ENCODE data around the gene TACC3. TPM values are rescaled to one million over a fixed set of nuclear protein-coding genes. Genes with fewer than 3 reads are reported as not detected.

TACC3 gene
- total RNA-seq, 1 donor from 2014 or later: 15.9 TPM

- Mint-ChIP-seq H3K27ac (ENCODE audit: unreplicated experiment) (no peak overlapping the region), H3K9me3 (ENCODE audit: low read depth) (no peaks in the 10 kb centered on the region), H3K27me3 (ENCODE audit: low read depth) (no peaks in the 10 kb centered on the region), H3K4me1 (ENCODE audit: low read depth) (peaks cover 3% of the 10 kb centered on the region), H3K4me3 (ENCODE audit: unreplicated experiment) (no peak overlapping the region), H3K36me3 (ENCODE audit: low read depth) (no peaks in the 10 kb centered on the region)
- no peak for DNase-seq (ENCODE audit: low spot score)
- TF ChIP-seq, protein P1, sequence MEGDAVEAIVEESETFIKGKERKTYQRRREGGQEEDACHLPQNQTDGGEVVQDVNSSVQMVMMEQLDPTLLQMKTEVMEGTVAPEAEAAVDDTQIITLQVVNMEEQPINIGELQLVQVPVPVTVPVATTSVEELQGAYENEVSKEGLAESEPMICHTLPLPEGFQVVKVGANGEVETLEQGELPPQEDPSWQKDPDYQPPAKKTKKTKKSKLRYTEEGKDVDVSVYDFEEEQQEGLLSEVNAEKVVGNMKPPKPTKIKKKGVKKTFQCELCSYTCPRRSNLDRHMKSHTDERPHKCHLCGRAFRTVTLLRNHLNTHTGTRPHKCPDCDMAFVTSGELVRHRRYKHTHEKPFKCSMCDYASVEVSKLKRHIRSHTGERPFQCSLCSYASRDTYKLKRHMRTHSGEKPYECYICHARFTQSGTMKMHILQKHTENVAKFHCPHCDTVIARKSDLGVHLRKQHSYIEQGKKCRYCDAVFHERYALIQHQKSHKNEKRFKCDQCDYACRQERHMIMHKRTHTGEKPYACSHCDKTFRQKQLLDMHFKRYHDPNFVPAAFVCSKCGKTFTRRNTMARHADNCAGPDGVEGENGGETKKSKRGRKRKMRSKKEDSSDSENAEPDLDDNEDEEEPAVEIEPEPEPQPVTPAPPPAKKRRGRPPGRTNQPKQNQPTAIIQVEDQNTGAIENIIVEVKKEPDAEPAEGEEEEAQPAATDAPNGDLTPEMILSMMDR (IDR thresholded peaks at IDR 0.05): no peak
Measured at GRCh38 chr4:1772853-1773538, 51.7 kb downstream of the TACC3 start.

DNA sequence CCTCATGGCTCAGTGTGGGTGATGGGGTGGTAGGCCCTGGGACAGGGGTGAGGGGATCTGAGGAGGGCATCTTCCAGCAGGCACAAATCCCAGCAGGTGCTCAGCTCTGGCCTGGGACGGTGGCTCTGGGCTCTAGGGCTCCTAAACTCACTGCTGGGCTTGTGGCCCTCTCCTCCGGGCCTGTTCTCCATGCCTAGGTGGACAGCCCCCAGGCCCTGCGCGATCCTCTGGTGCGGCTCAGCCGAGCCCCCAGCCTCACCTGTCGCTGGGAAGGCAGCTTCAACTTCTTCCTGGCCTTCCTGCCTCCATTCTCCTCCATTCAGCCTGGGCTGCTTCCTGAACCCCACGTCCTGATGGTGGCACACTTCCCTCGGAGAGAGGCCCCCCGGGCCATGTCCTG, 52.4 kb downstream of the TACC3 start:
- no peak for DNase-seq (ENCODE audit: low spot score)
- Mint-ChIP-seq H3K9me3 (ENCODE audit: low read depth) (no peaks in the 10 kb centered on the region), H3K27me3 (ENCODE audit: low read depth) (no peaks in the 10 kb centered on the region), H3K27ac (ENCODE audit: unreplicated experiment) (no peak overlapping the region), H3K4me1 (ENCODE audit: low read depth) (peaks cover 5% of the 10 kb centered on the region), H3K36me3 (ENCODE audit: low read depth) (no peaks in the 10 kb centered on the region), H3K4me3 (ENCODE audit: unreplicated experiment) (no peak overlapping the region)
- TF ChIP-seq, protein P1 (IDR thresholded peaks at IDR 0.05): no peak

- Mint-ChIP-seq H3K36me3 (ENCODE audit: low read depth) (no peaks in the 10 kb centered on the region), H3K4me3 (ENCODE audit: unreplicated experiment) (no peak overlapping the region), H3K27me3 (ENCODE audit: low read depth) (no peaks in the 10 kb centered on the region), H3K9me3 (ENCODE audit: low read depth) (no peaks in the 10 kb centered on the region), H3K27ac (ENCODE audit: unreplicated experiment) (peak overlapping the region; percentile 8), H3K4me1 (ENCODE audit: low read depth) (peaks cover 9% of the 10 kb centered on the region)
- no peak for DNase-seq (ENCODE audit: low spot score)
- TF ChIP-seq, protein P1 (IDR thresholded peaks at IDR 0.05): no peak
Measured at GRCh38 chr4:1775731-1776500, 54.6 kb downstream of the TACC3 start.

DNA sequence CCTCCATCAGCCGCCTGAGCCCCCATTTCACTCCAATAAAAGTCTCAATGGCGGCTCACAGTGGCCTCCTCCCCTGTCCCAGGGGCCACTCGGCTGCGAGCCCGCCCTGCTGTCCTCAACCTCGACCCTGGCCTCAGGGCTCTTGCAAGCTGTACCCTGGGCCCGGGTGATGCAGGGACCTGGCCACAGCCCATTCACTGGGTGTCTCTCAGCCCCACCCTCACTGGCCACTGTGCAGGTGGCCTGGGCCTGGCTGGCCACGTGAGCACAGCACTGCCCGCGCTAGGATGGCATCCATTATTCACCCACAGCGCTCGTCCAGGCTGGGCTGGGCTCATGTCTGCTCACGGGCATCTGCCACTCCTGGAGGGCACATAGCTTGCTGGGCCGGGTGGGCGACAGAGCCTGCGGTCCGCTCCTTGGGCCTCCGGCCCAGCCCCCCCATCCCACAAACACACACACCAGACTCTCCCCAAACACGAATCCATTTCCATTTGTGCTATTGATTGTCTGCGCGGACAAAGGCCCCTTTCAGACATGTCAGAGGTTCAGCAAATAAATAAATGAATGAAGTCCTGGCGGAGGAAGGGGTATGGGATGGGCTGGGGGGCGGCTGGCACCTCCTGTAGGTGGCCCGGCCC, 55.3 kb downstream of the TACC3 start:
- Mint-ChIP-seq H3K4me3 (ENCODE audit: unreplicated experiment) (no peak overlapping the region), H3K36me3 (ENCODE audit: low read depth) (no peaks in the 10 kb centered on the region), H3K27me3 (ENCODE audit: low read depth) (no peaks in the 10 kb centered on the region), H3K9me3 (ENCODE audit: low read depth) (no peaks in the 10 kb centered on the region), H3K4me1 (ENCODE audit: low read depth) (peaks cover 9% of the 10 kb centered on the region), H3K27ac (ENCODE audit: unreplicated experiment) (no peak overlapping the region)
- TF ChIP-seq, protein P1 (IDR thresholded peaks at IDR 0.05): no peak
- no peak for DNase-seq (ENCODE audit: low spot score)
